Smooth muscle cell (in vitro differentiated cells): Measurements from ENCODE around the gene PPP6R1. TPM values are rescaled to one million over a fixed set of nuclear protein-coding genes. Genes with fewer than 3 reads are reported as not detected.

ENCODE experiments used
- DNase-seq: peaks from one replicate; lab custom pipeline; 2025; ENCODE audit not compliant: unreplicated experiment; lab: John Stamatoyannopoulos, UW
- H2AFZ ChIP-seq: fragments of 200-600 bp; sonication (generic); 2 replicates; pipeline ENCODE4 v1.6.0; 2016; ENCODE audit warnings: antibody characterized with exemption, low read depth, mild to moderate bottlenecking
- H3F3A ChIP-seq: fragments of 200-600 bp; sonication (generic); 2 replicates; pipeline ENCODE4 v1.6.0; 2017; ENCODE audit warnings: antibody characterized with exemption, low read depth
- H3K27ac ChIP-seq: fragments of 200-600 bp; sonication (generic); 2 replicates; pipeline ENCODE4 v1.5.1; 2016; ENCODE audit warnings: low read depth, mild to moderate bottlenecking
- H3K27me3 ChIP-seq: fragments of 200-600 bp; sonication (generic); 2 replicates; pipeline ENCODE4 v1.6.1; 2016; ENCODE audit warnings: low read depth, mild to moderate bottlenecking
- H3K36me3 ChIP-seq: fragments of 200-600 bp; sonication (generic); 2 replicates; pipeline ENCODE4 v1.5.1; 2016; ENCODE audit warnings: low read depth
- H3K4me1 ChIP-seq: fragments of 200-600 bp; sonication (generic); 2 replicates; pipeline ENCODE4 v1.5.1; 2016; ENCODE audit warnings: low read depth
- H3K4me2 ChIP-seq: fragments of 200-600 bp; sonication (generic); 2 replicates; pipeline ENCODE4 v1.6.0; 2016; ENCODE audit warnings: mild to moderate bottlenecking
- H3K4me3 ChIP-seq: fragments of 200-600 bp; sonication (generic); 2 replicates; pipeline ENCODE4 v1.5.1; 2016; ENCODE audit warnings: mild to moderate bottlenecking
- H3K79me2 ChIP-seq: fragments of 200-600 bp; sonication (generic); 2 replicates; pipeline ENCODE4 v1.6.0; 2016; ENCODE audit warnings: low read depth, mild to moderate bottlenecking
- H3K9ac ChIP-seq: fragments of 200-600 bp; sonication (generic); 2 replicates; pipeline ENCODE4 v1.6.0; 2016; ENCODE audit warnings: low read depth
- H3K9me3 ChIP-seq: fragments of 200-600 bp; sonication (generic); replicated peaks from 2 replicates; pipeline ENCODE4 v1.5.1; 2016; ENCODE audit warnings: low read depth
- H4K20me1 ChIP-seq: fragments of 200-600 bp; sonication (generic); 2 replicates; pipeline ENCODE4 v1.6.0; 2016; ENCODE audit warnings: low read depth
- CTCF ChIP-seq: fragments of 200-600 bp; sonication (generic); IDR thresholded peaks from 2 replicates; pipeline ENCODE4 v1.5.1; 2017; ENCODE audit warnings: borderline replicate concordance, mild to moderate bottlenecking, antibody characterized with exemption; ENCODE audit not compliant: insufficient read depth, poor library complexity, severe bottlenecking
- WGBS: methylation state at CpG from one replicate; pipeline ENCODE4 v1.1.7; 2016; ENCODE audit warnings: low lambda C conversion rate; 5-methylcytosine and 5-hydroxymethylcytosine counted together
- polyA plus RNA-seq: library from polyadenylated mRNA; unstranded; fragments of >200 nt; fragmentation: Nextera tagmentation; extraction: Ambion mirVana; gene quantifications from 2 replicates; pipeline ENCODE4 v1.2.1, GENCODE V29; 2016
- total RNA-seq: library from RNA; depleted of rRNA; stranded (reverse); fragments of >200 nt; gene quantifications from 2 replicates; pipeline ENCODE4 v1.2.3, GENCODE V29; 2014

The PPP6R1 gene
- total and polyA plus RNA-seq, 2 experiments from 2014 or later = 31.1 to 58.0 TPM

- H2AFZ ChIP-seq = no peak overlapping the region
- H3K27ac ChIP-seq = no peak overlapping the region
- H3K9me3 ChIP-seq = no peaks in the 10 kb centered on the region
- H4K20me1 ChIP-seq = no peaks in the 10 kb centered on the region
- peaks cover 6% of the 10 kb centered on the region for H3K4me1 ChIP-seq
- 95% methylated on average over 17 of the region's 17 CpGs for WGBS
- no peak overlapping the region for H3K9ac ChIP-seq
- H3K79me2 ChIP-seq = no peaks in the 10 kb centered on the region
- H3K36me3 ChIP-seq = no peaks in the 10 kb centered on the region
- H3K4me2 ChIP-seq = no peak overlapping the region
- H3K27me3 ChIP-seq = no peaks in the 10 kb centered on the region
- H3F3A ChIP-seq = no peaks in the 10 kb centered on the region
- TF ChIP-seq CTCF = no peak
- H3K4me3 ChIP-seq = no peak overlapping the region
- DNase-seq = no peak
These were observed 47.3 kb upstream of the PPP6R1 start for GRCh38 chr19:55305983-55306562.

GRCh38 chr19:55305491-55305890 is 46.7 kb upstream of the PPP6R1 start:
- no peak for TF ChIP-seq CTCF
- Histone ChIP-seq H3K4me2 (no peak overlapping the region), H2AFZ (no peak overlapping the region), H4K20me1 (no peaks in the 10 kb centered on the region), H3K9me3 (no peaks in the 10 kb centered on the region), H3F3A (no peaks in the 10 kb centered on the region), H3K79me2 (no peaks in the 10 kb centered on the region), H3K36me3 (no peaks in the 10 kb centered on the region), H3K4me3 (no peak overlapping the region), H3K27me3 (no peaks in the 10 kb centered on the region), H3K9ac (no peak overlapping the region), H3K4me1 (peaks cover 9% of the 10 kb centered on the region), H3K27ac (no peak overlapping the region)
- 93% methylated on average over 9 of the region's 9 CpGs for WGBS
- no peak for DNase-seq

GRCh38 chr19:55304980-55305379 is 46.2 kb upstream of the PPP6R1 start:
- Histone ChIP-seq H3K36me3 (no peaks in the 10 kb centered on the region), H3K4me2 (no peak overlapping the region), H3F3A (no peaks in the 10 kb centered on the region), H3K27ac (no peak overlapping the region), H4K20me1 (no peaks in the 10 kb centered on the region), H2AFZ (no peak overlapping the region), H3K4me3 (no peak overlapping the region), H3K79me2 (no peaks in the 10 kb centered on the region), H3K9ac (no peak overlapping the region), H3K4me1 (peaks cover 9% of the 10 kb centered on the region), H3K9me3 (no peaks in the 10 kb centered on the region), H3K27me3 (no peaks in the 10 kb centered on the region)
- TF ChIP-seq CTCF = no peak
- DNase-seq = no peak
- WGBS = 93% methylated on average over 14 of the region's 14 CpGs
